WERI-Rb-1 (cell line): ENCODE data around the gene CTDSP1.

Source experiments
- DNase-seq: peaks from one replicate; pipeline ENCODE4 v3.0.0-alpha.2; 2020
- H3K27ac ChIP-seq: fragments of 250-450 bp; sonication (Bioruptor Pico); 2 replicates; pipeline ENCODE4 v1.5.1; 2020; ENCODE audit warnings: mild to moderate bottlenecking, moderate library complexity
- H3K27me3 ChIP-seq: fragments of 250-450 bp; sonication (Bioruptor Pico); 2 replicates; pipeline ENCODE4 v1.5.1; 2021; ENCODE audit warnings: mild to moderate bottlenecking, low read depth, moderate library complexity; ENCODE audit not compliant: insufficient read depth, severe bottlenecking
- H3K36me3 ChIP-seq: fragments of 250-450 bp; sonication (Bioruptor Pico); 2 replicates; pipeline ENCODE4 v1.5.1; 2020; ENCODE audit warnings: mild to moderate bottlenecking, moderate library complexity
- H3K4me3 ChIP-seq: 2 replicates; pipeline ENCODE4 v1.5.1; 2011; ENCODE audit warnings: low read depth, mild to moderate bottlenecking, control low read depth, low read length
- H3K9me3 ChIP-seq: fragments of 250-450 bp; sonication (Bioruptor Pico); 2 replicates; pipeline ENCODE4 v1.5.1; 2021; ENCODE audit warnings: mild to moderate bottlenecking, moderate library complexity; ENCODE audit not compliant: severe bottlenecking
- TF ChIP-seq, protein P1 (sequence below): IDR thresholded peaks from 2 replicates; pipeline ENCODE4 v1.5.1; 2011; ENCODE audit warnings: low read depth, mild to moderate bottlenecking, control low read depth, inconsistent platforms, low read length

CTDSP1 gene

GRCh38 chr2:218399391-218400166 is at the start of gene CTDSP1:
CTDSP1 (plus strand) TSS chr2:218399868; CDS start chr2:218400091, 223 bp downstream.
- Histone ChIP-seq H3K36me3 (peaks cover 31% of the 10 kb centered on the region), H3K9me3 (no peaks in the 10 kb centered on the region), H3K4me3 (peak within 1 kb of the TSS; percentile 92), H3K27ac (peak within 1 kb of the TSS; percentile 95), H3K27me3 (no peaks in the 10 kb centered on the region)
- TF ChIP-seq, protein P1, sequence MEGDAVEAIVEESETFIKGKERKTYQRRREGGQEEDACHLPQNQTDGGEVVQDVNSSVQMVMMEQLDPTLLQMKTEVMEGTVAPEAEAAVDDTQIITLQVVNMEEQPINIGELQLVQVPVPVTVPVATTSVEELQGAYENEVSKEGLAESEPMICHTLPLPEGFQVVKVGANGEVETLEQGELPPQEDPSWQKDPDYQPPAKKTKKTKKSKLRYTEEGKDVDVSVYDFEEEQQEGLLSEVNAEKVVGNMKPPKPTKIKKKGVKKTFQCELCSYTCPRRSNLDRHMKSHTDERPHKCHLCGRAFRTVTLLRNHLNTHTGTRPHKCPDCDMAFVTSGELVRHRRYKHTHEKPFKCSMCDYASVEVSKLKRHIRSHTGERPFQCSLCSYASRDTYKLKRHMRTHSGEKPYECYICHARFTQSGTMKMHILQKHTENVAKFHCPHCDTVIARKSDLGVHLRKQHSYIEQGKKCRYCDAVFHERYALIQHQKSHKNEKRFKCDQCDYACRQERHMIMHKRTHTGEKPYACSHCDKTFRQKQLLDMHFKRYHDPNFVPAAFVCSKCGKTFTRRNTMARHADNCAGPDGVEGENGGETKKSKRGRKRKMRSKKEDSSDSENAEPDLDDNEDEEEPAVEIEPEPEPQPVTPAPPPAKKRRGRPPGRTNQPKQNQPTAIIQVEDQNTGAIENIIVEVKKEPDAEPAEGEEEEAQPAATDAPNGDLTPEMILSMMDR: 0 out of 2 replicates have a peak, but pooled peaks have one; percentile 2
- DNase-seq: peak; percentile 96

DNA sequence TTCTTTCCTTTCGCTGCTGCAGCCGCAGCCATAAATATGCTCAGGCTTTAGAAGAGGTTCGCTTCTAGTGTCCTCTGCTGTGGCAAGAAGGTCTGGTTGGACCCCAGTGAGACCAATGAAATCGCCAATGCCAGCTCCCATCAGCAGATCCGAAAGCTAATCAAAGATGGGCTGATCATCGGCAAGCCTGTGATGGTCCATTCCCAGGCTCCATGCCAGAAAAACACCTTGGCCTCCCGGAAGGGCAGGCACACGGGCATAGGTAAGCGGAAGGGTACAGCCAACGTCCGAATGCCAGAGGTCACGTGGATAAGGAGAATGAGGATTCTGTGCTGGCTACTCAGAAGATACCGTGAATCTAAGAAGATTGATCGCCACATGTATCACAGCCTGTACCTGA is 45.6 kb upstream of the CTDSP1 start:
- TF ChIP-seq, protein P1: no peak
- Histone ChIP-seq H3K27me3 (no peaks in the 10 kb centered on the region), H3K36me3 (no peaks in the 10 kb centered on the region), H3K9me3 (peaks cover 2% of the 10 kb centered on the region), H3K27ac (no peak overlapping the region), H3K4me3 (no peak overlapping the region)
- no peak for DNase-seq

DNA sequence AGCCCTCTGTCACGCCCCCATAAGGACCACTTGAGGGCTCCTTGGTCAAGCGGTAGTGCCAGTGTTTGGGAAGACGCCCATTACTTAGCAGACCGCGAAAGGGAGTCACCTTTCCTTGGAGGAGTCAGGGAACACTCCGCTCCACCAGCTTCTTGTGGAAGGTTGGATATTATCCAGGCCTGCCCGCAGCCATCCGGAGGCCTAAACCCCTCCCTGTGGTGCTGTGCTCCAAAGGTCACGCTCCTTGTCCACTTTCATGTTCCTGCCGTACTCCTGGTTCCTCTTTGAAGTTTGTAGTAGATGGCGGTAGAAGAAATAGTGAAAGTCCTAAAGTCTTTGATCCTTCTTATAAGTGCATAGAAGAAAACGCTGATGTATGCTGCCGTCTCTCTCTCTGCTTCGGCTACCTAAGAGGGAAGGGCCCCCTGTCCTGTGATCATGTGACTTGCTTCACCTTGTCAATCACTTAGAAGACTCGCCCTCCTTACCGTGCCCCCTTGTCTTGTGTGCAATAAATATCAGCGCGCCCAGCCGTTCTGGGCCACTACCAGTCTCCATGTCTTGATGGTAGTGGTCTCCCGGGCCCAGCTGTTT is 44.7 kb upstream of the CTDSP1 start:
- TF ChIP-seq, protein P1: no peak
- Histone ChIP-seq H3K27ac (no peak overlapping the region), H3K4me3 (no peak overlapping the region), H3K36me3 (no peaks in the 10 kb centered on the region), H3K27me3 (no peaks in the 10 kb centered on the region), H3K9me3 (peaks cover 2% of the 10 kb centered on the region)
- no peak for DNase-seq

DNA sequence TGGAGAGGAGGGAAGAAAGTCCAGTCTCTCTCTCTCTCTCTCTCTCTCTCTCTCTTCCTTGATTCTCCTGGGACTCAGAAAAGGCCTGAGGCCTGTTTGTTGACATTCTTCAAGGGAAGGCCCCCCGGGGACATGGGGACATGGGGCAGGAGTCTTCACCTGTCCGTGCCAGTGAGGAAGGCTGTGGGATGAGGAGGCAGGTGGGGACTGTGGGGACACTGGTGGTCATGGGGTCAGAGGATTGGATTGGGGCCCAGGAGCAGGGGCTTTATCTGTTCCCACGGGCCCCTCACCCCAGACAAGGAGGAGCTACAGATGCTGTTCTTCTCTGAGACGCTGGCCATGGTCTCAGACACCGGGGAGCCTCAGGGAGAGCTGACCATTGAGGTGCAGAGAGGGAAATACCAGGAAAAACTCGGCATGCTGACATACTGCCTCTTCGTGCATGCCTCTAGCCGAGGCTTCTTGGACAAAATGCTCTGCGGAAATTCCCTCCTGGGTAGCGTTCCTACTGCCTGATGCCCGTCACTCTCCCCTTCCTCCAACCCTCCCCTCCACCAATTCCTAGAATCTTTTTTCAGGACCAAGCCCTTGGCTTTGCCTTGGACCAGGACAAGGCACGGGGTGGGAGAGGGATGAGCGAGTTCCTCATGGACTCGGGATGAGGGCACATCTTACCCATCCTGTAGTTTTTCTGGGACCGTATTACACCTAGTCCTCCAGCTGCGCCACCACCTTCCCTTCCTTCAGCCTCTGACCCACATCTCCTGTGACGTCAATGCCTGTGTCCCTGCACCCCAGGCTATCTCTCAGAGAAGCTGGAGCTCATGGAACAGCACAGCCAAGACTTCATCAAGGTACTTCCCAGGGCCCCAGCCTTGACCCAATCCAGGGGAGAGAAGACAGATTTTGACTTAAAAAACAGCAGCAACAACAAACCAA is 42.2 kb upstream of the CTDSP1 start:
- no peak for DNase-seq
- H3K27ac ChIP-seq: no peak overlapping the region
- no peaks in the 10 kb centered on the region for H3K36me3 ChIP-seq
- H3K27me3 ChIP-seq: no peaks in the 10 kb centered on the region
- TF ChIP-seq, protein P1: no peak
- H3K4me3 ChIP-seq: no peak overlapping the region
- no peaks in the 10 kb centered on the region for H3K9me3 ChIP-seq

DNA sequence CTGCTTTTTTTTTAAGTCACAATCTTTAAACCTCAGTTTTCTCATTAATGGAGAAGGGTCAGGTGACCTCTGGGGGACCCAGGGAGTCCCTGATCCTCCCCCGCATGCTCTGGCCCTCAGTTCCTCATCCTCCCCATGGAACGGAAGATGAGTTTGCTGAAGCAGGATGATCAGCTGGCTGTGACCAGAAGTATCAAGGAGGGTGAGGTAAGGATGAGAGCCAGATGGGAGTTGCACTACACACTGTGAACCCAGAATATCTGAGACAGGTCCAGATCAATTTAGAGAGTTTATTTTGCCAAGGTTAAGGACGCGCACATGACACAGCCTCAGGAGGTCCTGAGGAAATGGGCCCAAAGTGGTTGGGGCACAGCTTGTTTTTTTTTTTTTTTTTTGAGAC is 39.2 kb upstream of the CTDSP1 start:
- no peaks in the 10 kb centered on the region for H3K36me3 ChIP-seq
- no peak overlapping the region for H3K27ac ChIP-seq
- TF ChIP-seq, protein P1: no peak
- no peaks in the 10 kb centered on the region for H3K27me3 ChIP-seq
- no peaks in the 10 kb centered on the region for H3K9me3 ChIP-seq
- DNase-seq: no peak
- no peak overlapping the region for H3K4me3 ChIP-seq
